Transverse colon (tissue), 4 donors: Measurements from ENCODE around the gene METAP2.

Source experiments
- EP300 ChIP-seq: sonication (generic); formaldehyde crosslinking; IDR thresholded peaks from one replicate; pipeline ENCODE4 v1.6.1; 2017; ENCODE audit warnings: antibody characterized with exemption, low read depth
- POLR2A ChIP-seq: fragments of 450-650 bp; IDR thresholded peaks from one replicate; pipeline ENCODE4 v1.6.1; 2016; ENCODE audit warnings: antibody characterized with exemption, mild to moderate bottlenecking, moderate library complexity
- POLR2AphosphoS5 ChIP-seq, 3 donors: sonication (generic); formaldehyde crosslinking; IDR thresholded peaks; one replicate each; pipeline ENCODE4 v1.6.1; 2016; ENCODE audit warnings: antibody characterized with exemption in 3 of 3
- TF ChIP-seq, protein P1 (sequence below), 5 experiments: fragments of 200-600 bp in 3 of 5; fragments of 450-650 bp in 2 of 5; sonication (generic) in 3 of 5; IDR thresholded peaks; 1 replicate in 2 of 5; 2 replicates in 3 of 5; pipeline ENCODE4 v1.5.1; 2016 to 2017; ENCODE audit warnings: antibody characterized with exemption in 5 of 5, inconsistent platforms in 3 of 5, mild to moderate bottlenecking in 2 of 5, moderate library complexity in 1 of 5

DNA sequence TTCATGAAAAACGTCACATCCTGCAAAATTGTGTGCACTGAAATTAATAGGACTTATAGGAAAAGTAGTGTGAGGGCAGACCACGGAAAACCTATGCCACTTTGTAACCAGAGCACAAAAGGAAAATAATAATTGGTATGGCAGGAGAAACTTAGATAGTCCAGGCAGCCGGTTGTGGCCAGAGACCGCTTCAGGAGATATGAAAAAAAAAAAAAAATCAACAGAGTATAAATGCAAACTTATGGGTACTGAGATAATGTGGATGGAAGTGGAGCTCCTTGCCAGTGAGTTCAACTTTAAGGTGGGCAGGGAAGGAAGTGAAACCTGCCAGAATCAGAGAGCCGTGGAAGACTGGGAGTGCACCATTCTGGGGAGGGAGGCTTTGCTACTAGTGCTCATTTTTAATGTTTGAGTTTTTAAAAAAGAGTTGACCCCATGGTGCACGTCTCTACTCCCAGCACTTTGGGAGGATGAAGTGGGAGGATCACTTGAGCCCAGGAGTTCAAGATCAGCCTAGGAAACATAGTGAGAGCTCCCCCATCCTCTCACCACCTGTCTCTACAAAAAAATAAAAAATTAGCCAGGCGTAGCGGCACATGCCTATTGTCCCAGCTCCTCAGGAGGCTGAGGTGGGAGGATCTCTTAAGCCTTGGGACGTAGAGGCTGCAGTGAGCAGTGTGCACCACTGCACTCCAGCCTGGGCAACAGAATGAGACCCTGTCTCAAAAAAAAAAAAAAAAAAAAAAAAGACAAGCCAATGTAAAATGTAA is 34.3 kb upstream of the METAP2 start:
- TF ChIP-seq POLR2A (no peak), POLR2AphosphoS5 (IDR thresholded peaks at IDR 0.05) (no peak), EP300 (no peak)
- TF ChIP-seq, protein P1, sequence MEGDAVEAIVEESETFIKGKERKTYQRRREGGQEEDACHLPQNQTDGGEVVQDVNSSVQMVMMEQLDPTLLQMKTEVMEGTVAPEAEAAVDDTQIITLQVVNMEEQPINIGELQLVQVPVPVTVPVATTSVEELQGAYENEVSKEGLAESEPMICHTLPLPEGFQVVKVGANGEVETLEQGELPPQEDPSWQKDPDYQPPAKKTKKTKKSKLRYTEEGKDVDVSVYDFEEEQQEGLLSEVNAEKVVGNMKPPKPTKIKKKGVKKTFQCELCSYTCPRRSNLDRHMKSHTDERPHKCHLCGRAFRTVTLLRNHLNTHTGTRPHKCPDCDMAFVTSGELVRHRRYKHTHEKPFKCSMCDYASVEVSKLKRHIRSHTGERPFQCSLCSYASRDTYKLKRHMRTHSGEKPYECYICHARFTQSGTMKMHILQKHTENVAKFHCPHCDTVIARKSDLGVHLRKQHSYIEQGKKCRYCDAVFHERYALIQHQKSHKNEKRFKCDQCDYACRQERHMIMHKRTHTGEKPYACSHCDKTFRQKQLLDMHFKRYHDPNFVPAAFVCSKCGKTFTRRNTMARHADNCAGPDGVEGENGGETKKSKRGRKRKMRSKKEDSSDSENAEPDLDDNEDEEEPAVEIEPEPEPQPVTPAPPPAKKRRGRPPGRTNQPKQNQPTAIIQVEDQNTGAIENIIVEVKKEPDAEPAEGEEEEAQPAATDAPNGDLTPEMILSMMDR (IDR thresholded peaks at IDR 0.05) = no peak
